ENCODE results near the gene EVA1C.
"Not testable (repeated sequence)": the region's sequence is repeated elsewhere in the genome, so short reads cannot be mapped to it uniquely, and the experiment has no call there.

EVA1C gene

GRCh38 chr21:32530809-32531208 is 118.3 kb downstream of the EVA1C start:
- not testable (repeated sequence) for DNase-seq (ENCODE audit: low read depth in 3 of 3)

- not testable (repeated sequence) for DNase-seq (ENCODE audit: low read depth in 3 of 3)
Measured at GRCh38 chr21:32531561-32531960, 119.1 kb downstream of the EVA1C start.

- DNase-seq (ENCODE audit: low read depth in 3 of 3), result no peak
Measured at GRCh38 chr21:32532636-32533035, 120.1 kb downstream of the EVA1C start.

- DNase-seq (ENCODE audit: low read depth in 3 of 3), result no peak
Measured at GRCh38 chr21:32533053-32533452, 120.5 kb downstream of the EVA1C start.

- DNase-seq (ENCODE audit: low read depth in 3 of 3), result no peak
Measured at GRCh38 chr21:32533611-32534010, 121.1 kb downstream of the EVA1C start.

- no peak for DNase-seq (ENCODE audit: low read depth in 3 of 3)
Measured at GRCh38 chr21:32534113-32534512, 121.6 kb downstream of the EVA1C start.

GRCh38 chr21:32535612-32536011 is 123.1 kb downstream of the EVA1C start:
- no peak for DNase-seq (ENCODE audit: low read depth in 3 of 3)

GRCh38 chr21:32537569-32537881 is 125.0 kb downstream of the EVA1C start:
- no peak for DNase-seq (ENCODE audit: low read depth in 3 of 3)

GRCh38 chr21:32538147-32538792 is 125.8 kb downstream of the EVA1C start:
- DNase-seq (ENCODE audit: low read depth in 3 of 3), result no peak

- no peak for DNase-seq (ENCODE audit: low read depth in 3 of 3)
Measured at GRCh38 chr21:32539378-32539777, 126.9 kb downstream of the EVA1C start.

GRCh38 chr21:32543056-32543455 is 130.6 kb downstream of the EVA1C start:
- not testable (repeated sequence) for DNase-seq (ENCODE audit: low read depth in 3 of 3)

- DNase-seq (ENCODE audit: low read depth in 3 of 3), result no peak
Measured at GRCh38 chr21:32543975-32544374, 131.5 kb downstream of the EVA1C start.

- no peak for DNase-seq (ENCODE audit: low read depth in 3 of 3)
Measured at GRCh38 chr21:32544697-32545096, 132.2 kb downstream of the EVA1C start.

GRCh38 chr21:32545948-32546441 is 133.5 kb downstream of the EVA1C start:
- no peak for DNase-seq (ENCODE audit: low read depth in 3 of 3)

GRCh38 chr21:32547018-32547417 is 134.5 kb downstream of the EVA1C start:
- DNase-seq (ENCODE audit: low read depth in 3 of 3), result no peak

- no peak for DNase-seq (ENCODE audit: low read depth in 3 of 3)
Measured at GRCh38 chr21:32548978-32549377, 136.5 kb downstream of the EVA1C start.

GRCh38 chr21:32549440-32549839 is 136.9 kb downstream of the EVA1C start:
- DNase-seq (ENCODE audit: low read depth in 3 of 3), result no peak

GRCh38 chr21:32549886-32550285 is 137.4 kb downstream of the EVA1C start:
- no peak for DNase-seq (ENCODE audit: low read depth in 3 of 3)

- no peak for DNase-seq (ENCODE audit: low read depth in 3 of 3)
Measured at GRCh38 chr21:32554832-32555638, 142.5 kb downstream of the EVA1C start.

- DNase-seq (ENCODE audit: low read depth in 3 of 3), result no peak
Measured at GRCh38 chr21:32558106-32558505, 145.6 kb downstream of the EVA1C start.

GRCh38 chr21:32559006-32559610 is 146.6 kb downstream of the EVA1C start:
- no peak for DNase-seq (ENCODE audit: low read depth in 3 of 3)

- DNase-seq (ENCODE audit: low read depth in 3 of 3), result no peak
Measured at GRCh38 chr21:32560896-32561295, 148.4 kb downstream of the EVA1C start.

GRCh38 chr21:32561476-32561875 is 149.0 kb downstream of the EVA1C start:
- DNase-seq (ENCODE audit: low read depth in 3 of 3), result not testable (repeated sequence)

Data from stimulated activated CD4-positive, alpha-beta T cell treated with anti-CD3 and anti-CD28 coated beads, TNF-alpha, amount 100 ng/mL, for 48 hours (primary cell).